Measurements from ENCODE around the gene RFXANK. TPM values are rescaled to one million over a fixed set of nuclear protein-coding genes. Genes with fewer than 3 reads are reported as not detected.

Gene RFXANK
- total RNA-seq, 1 donor from 2014 or later = 96.9 TPM

GRCh38 chr19:19238126-19238894 is 46.3 kb downstream of the RFXANK start:
- intact Hi-C loops (cut with micrococcal nuclease) = no loop called here
- no peak for DNase-seq
- TF ChIP-seq CTCF (IDR thresholded peaks at IDR 0.05) = no peak
- no peak for ATAC-seq (ENCODE audit: low read depth)
- peaks cover 12% of the 10 kb centered on the region for H3K9me3 Mint-ChIP-seq
- H3K27ac Mint-ChIP-seq = no peak overlapping the region
- ChIA-PET POLR2A (no interaction called here), CTCF (no interaction called here)
- H3K4me1 Mint-ChIP-seq = no peaks in the 10 kb centered on the region
- no peaks in the 10 kb centered on the region for H3K36me3 Mint-ChIP-seq (ENCODE audit: low read depth)
- peaks cover 8% of the 10 kb centered on the region for H3K27me3 Mint-ChIP-seq
- H3K4me3 Mint-ChIP-seq = no peak overlapping the region

- ATAC-seq (ENCODE audit: low read depth) = no peak
- POLR2A ChIA-PET = no interaction called here
- intact Hi-C loops (cut with micrococcal nuclease) = no loop called here
- DNase-seq = no peak
- H3K27me3 Mint-ChIP-seq = peaks cover 10% of the 10 kb centered on the region
- H3K36me3 Mint-ChIP-seq (ENCODE audit: low read depth) = no peaks in the 10 kb centered on the region
- no peaks in the 10 kb centered on the region for H3K4me1 Mint-ChIP-seq
- H3K4me3 Mint-ChIP-seq = no peak overlapping the region
- H3K27ac Mint-ChIP-seq = no peak overlapping the region
- no peak for TF ChIP-seq CTCF (IDR thresholded peaks at IDR 0.05)
- CTCF ChIA-PET = no interaction called here
- peaks cover 6% of the 10 kb centered on the region for H3K9me3 Mint-ChIP-seq
Observed at GRCh38 chr19:19239675-19240074, 47.6 kb downstream of the RFXANK start.

- CTCF ChIA-PET = no interaction called here
- H3K4me3 Mint-ChIP-seq = no peak overlapping the region
Observed at GRCh38 chr19:19240476-19240875, 48.4 kb downstream of the RFXANK start.

GRCh38 chr19:19250196-19250801 is 58.2 kb downstream of the RFXANK start:
- Mint-ChIP-seq H3K27me3 (peaks cover 38% of the 10 kb centered on the region), H3K27ac (no peak overlapping the region), H3K9me3 (no peaks in the 10 kb centered on the region), H3K4me3 (no peak overlapping the region), H3K36me3 (ENCODE audit: low read depth) (no peaks in the 10 kb centered on the region), H3K4me1 (no peaks in the 10 kb centered on the region)
- CTCF ChIA-PET = no interaction called here
- DNase-seq = no peak
- POLR2A ChIA-PET = no interaction called here
- ATAC-seq (ENCODE audit: low read depth) = no peak
- intact Hi-C loops (cut with micrococcal nuclease) = no loop called here
- TF ChIP-seq CTCF (IDR thresholded peaks at IDR 0.05) = no peak

More at GRCh38 chr19:19240476-19240875, 48.4 kb downstream of the RFXANK start:
- peaks cover 6% of the 10 kb centered on the region for H3K9me3 Mint-ChIP-seq
- POLR2A ChIA-PET = no interaction called here
- intact Hi-C loops (cut with micrococcal nuclease) = no loop called here
- no peak for DNase-seq
- H3K27ac Mint-ChIP-seq = no peak overlapping the region
- no peaks in the 10 kb centered on the region for H3K36me3 Mint-ChIP-seq (ENCODE audit: low read depth)
- peaks cover 10% of the 10 kb centered on the region for H3K27me3 Mint-ChIP-seq
- no peaks in the 10 kb centered on the region for H3K4me1 Mint-ChIP-seq
- no peak for ATAC-seq (ENCODE audit: low read depth)
- no peak for TF ChIP-seq CTCF (IDR thresholded peaks at IDR 0.05)

Other genes starting within 250 kb of the RFXANK start
- gene SUGP2, start 158.7 kb upstream of the RFXANK start, total RNA-seq = 121 and 122 TPM in 2 replicates
- gene ARMC6, start 158.7 kb upstream of the RFXANK start, total RNA-seq = 33.3 and 37.9 TPM in 2 replicates
- gene SLC25A42, start 128.3 kb upstream of the RFXANK start, total RNA-seq = 14.2 and 17.5 TPM in 2 replicates
- gene TMEM161A, start 53.8 kb upstream of the RFXANK start, total RNA-seq = 20.8 and 22.6 TPM in 2 replicates
- 11.7 and 15.5 TPM in 2 replicates for gene MEF2B, start 22.0 kb upstream of the RFXANK start, total RNA-seq
- 51.8 and 52.3 TPM in 2 replicates for gene BORCS8, start 106 bp upstream of the RFXANK start, total RNA-seq
- 37.1 and 39.2 TPM in 2 replicates for gene NR2C2AP, start 11.2 kb downstream of the RFXANK start, total RNA-seq
- not detected in 2 replicates for gene NCAN, start 19.7 kb downstream of the RFXANK start, total RNA-seq
- gene TM6SF2, start 81.0 kb downstream of the RFXANK start, total RNA-seq = not detected in 2 replicates
- gene SUGP1, start 128.3 kb downstream of the RFXANK start, total RNA-seq = 68.6 and 73.0 TPM in 2 replicates
- 107 and 126 TPM in 2 replicates for gene MAU2, start 128.6 kb downstream of the RFXANK start, total RNA-seq
- 116 and 126 TPM in 2 replicates for gene GATAD2A, start 213.4 kb downstream of the RFXANK start, total RNA-seq